GM19455 (cell line): ENCODE measurements around the gene C15orf39.
"Not testable (repeated sequence)": the region's sequence is repeated elsewhere in the genome, so short reads cannot be mapped to it uniquely, and the experiment has no call there.

ENCODE experiments used
- ATAC-seq: cut with Tn5 transposase; IDR thresholded peaks from one replicate; pipeline ENCODE4 v1.9.1; 2021; ENCODE audit not compliant: unreplicated experiment

The C15orf39 gene

DNA sequence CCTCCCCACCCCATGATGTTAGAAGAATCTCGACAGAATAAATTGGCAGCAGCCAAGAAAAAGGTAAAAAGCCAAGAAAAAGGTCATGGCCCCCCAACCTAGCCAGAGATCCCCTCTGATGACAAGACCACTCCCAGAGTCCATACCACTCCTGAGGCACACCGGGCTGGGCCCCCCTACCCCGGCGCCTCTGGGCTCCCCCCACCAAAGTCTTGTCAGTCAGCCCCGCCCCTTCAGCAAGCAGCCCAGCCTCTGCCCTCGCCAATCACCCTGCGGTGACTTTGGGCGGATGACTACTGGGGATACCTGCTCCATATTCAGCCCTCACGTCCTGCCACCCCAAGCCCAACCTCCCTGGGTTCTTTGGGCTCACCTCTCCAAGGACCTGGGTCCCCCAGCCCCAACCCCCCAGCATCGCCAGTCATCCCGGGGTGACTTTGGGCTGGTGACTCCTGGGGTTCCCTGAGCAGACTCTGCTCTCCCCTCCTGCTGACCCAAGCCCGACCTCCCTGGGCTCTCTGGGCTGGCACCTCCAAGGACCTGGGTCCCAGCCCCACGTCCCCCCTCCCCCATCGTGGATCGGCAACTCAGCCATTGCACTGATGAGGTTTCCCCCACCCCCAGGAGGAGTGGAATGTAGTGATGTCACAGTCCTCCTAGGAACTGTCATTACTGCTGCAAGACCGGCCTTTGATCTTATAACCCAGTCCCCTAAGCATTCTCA is 57.1 kb downstream of the C15orf39 start:
- not testable (repeated sequence) for ATAC-seq

DNA sequence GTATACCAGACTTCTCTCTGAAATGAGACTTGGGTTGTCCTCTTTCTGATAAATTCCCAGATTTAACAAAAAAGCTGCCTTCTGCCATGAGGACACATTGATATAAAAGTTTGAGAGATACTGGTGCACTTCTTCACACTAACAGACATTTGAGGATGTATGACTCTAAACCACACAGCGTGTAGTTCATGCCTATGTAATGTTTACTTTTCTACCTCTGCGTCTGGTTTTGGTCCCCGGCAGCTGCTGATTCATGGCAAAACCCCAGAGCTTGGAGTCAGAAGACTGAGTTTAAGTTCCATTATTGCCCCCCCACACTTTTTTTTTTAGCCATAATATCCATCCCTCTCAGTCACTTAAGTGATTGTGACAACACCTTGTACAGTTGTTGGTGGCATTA is 58.2 kb downstream of the C15orf39 start:
- not testable (repeated sequence) for ATAC-seq
